ENCODE measurements around the gene RNF150.

- TF ChIP-seq CTCF (conservative IDR thresholded peaks at IDR 0.05; ENCODE audit: low read depth, low read length) (no peak), POLR2A (IDR thresholded peaks at IDR 0.05; ENCODE audit: low read depth, low read length) (no peak), SMC3 (IDR thresholded peaks at IDR 0.05; ENCODE audit: low read depth, low read length) (no peak)
Observed at GRCh38 chr4:140888054-140888453, 245.2 kb downstream of the RNF150 start.
